ENCODE data around the gene MT1B.

The MT1B gene

GRCh38 chr16:56623637-56624036 lies 28.0 kb upstream of the MT1B start:
- no peak for TF ChIP-seq CTCF (conservative IDR thresholded peaks at IDR 0.05)
- H3K27ac ChIP-seq, result no peak overlapping the region

- H3K27ac ChIP-seq, result peak within 1 kb of the TSS; percentile 70
- TF ChIP-seq CTCF (conservative IDR thresholded peaks at IDR 0.05), result no peak
Measured at GRCh38 chr16:56625140-56625942, 26.3 kb upstream of the MT1B start, which contains the start of gene MT1E. TSS of gene MT1E (plus strand) at chr16:56625781. CDS start at chr16:56625852, 71 bp downstream.

GRCh38 chr16:56625943-56626654 lies 25.6 kb upstream of the MT1B start:
- no peak for TF ChIP-seq CTCF (conservative IDR thresholded peaks at IDR 0.05)
- H3K27ac ChIP-seq, result peak overlapping the region; percentile 70

GRCh38 chr16:56626685-56627084 lies 25.0 kb upstream of the MT1B start:
- peak overlapping the region; percentile 70 for H3K27ac ChIP-seq
- no peak for TF ChIP-seq CTCF (conservative IDR thresholded peaks at IDR 0.05)

- no peak for TF ChIP-seq CTCF (conservative IDR thresholded peaks at IDR 0.05)
Measured at GRCh38 chr16:56628486-56629350, 23.0 kb upstream of the MT1B start.

GRCh38 chr16:56629531-56629930 lies 22.2 kb upstream of the MT1B start:
- H3K27ac ChIP-seq, result no peak overlapping the region
- no peak for TF ChIP-seq CTCF (conservative IDR thresholded peaks at IDR 0.05)

More at GRCh38 chr16:56628486-56629350, 23.0 kb upstream of the MT1B start:
- H3K27ac ChIP-seq, result no peak overlapping the region

- H3K27ac ChIP-seq, result no peak overlapping the region
Measured at GRCh38 chr16:56630134-56630533, 21.6 kb upstream of the MT1B start.

More at GRCh38 chr16:56630134-56630533, 21.6 kb upstream of the MT1B start:
- no peak for TF ChIP-seq CTCF (conservative IDR thresholded peaks at IDR 0.05)

Data from VCaP (cell line).